Subcutaneous adipose tissue (tissue), 4 donors: ENCODE results near the gene FIS1. TPM values are rescaled to one million over a fixed set of nuclear protein-coding genes. Genes with fewer than 3 reads are reported as not detected.

ENCODE experiments used
- total RNA-seq, 4 donors: library from RNA; depleted of rRNA; stranded (reverse); fragments of >200 nt; gene quantifications; one replicate each; pipeline ENCODE4 v1.1.0, GENCODE V29; 2016
- TF ChIP-seq, protein P1 (sequence below): fragments of 450-650 bp; IDR thresholded peaks from one replicate; pipeline ENCODE4 v1.5.1; 2016; ENCODE audit warnings: low read depth, mild to moderate bottlenecking, control low read depth, antibody characterized with exemption, moderate library complexity

Gene FIS1
- total RNA-seq, 4 donors from 2014 or later, result 193 to 369 (median 258) TPM

DNA sequence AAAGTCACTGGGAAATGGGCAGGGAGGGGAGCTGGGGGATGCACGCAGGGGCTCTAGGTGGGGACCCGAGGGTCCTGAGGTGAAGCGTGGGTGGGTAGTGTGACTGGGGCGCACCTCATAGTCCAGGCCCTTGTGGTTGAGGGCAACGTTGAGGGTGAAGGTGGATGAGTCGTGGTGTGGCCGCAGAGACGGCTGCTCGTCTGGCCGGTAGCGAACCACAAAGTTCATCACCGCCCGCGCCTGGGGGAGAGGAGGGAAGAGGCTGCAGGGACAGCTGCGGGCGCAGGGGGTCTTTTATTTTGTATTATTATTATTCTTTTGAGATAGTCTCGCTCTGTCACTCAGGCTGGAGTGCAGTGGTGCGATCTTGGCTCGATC is 38.2 kb downstream of the FIS1 start:
- TF ChIP-seq, protein P1, sequence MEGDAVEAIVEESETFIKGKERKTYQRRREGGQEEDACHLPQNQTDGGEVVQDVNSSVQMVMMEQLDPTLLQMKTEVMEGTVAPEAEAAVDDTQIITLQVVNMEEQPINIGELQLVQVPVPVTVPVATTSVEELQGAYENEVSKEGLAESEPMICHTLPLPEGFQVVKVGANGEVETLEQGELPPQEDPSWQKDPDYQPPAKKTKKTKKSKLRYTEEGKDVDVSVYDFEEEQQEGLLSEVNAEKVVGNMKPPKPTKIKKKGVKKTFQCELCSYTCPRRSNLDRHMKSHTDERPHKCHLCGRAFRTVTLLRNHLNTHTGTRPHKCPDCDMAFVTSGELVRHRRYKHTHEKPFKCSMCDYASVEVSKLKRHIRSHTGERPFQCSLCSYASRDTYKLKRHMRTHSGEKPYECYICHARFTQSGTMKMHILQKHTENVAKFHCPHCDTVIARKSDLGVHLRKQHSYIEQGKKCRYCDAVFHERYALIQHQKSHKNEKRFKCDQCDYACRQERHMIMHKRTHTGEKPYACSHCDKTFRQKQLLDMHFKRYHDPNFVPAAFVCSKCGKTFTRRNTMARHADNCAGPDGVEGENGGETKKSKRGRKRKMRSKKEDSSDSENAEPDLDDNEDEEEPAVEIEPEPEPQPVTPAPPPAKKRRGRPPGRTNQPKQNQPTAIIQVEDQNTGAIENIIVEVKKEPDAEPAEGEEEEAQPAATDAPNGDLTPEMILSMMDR, result no peak

DNA sequence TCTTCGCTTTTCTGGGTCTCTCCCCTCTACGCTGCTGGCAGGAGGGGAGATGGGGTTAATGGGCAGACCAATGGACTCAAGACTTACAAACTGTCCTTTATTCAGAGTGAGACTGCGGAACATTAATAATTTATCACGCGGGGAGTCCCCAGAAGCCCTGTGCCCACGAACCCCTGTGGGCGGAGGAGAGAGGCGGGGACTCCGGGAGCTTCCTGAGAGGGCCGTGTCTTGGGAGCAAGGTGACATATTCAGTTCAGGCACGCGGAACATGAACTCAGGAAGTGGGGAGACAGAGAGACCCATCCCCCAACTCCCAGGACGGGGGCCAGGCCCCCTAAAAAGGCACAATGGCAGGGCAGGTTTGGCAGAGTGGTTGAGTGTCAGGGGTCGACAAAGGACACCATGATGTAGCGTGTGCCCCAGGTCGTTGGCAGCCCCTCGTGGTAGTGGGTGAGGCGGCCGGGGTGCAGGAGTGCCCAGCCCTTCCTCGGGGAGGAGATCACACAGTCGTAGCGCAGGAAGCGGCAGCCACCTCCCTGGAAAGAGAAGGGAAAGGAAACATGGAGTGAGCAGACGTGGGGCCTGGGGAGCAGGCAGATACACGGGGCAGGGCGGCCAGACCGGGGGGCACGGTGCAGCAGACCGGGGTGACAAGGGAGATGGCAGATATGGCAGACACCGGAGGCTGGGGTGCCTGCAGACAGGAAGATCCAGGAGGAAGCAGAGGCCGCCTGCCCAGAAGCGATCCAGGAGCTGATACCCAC is 38.8 kb downstream of the FIS1 start:
- TF ChIP-seq, protein P1, result no peak

- TF ChIP-seq, protein P1, result no peak
Measured at GRCh38 chr7:101202603-101202918, 42.3 kb downstream of the FIS1 start.

GRCh38 chr7:101201695-101202602 is 42.9 kb downstream of the FIS1 start:
- TF ChIP-seq, protein P1, result no peak

- TF ChIP-seq, protein P1, result no peak
Measured at GRCh38 chr7:101200862-101201599, 43.9 kb downstream of the FIS1 start, which contains the start of gene MOGAT3. TSS of gene MOGAT3 (minus strand) at chr7:101201036. CDS start at chr7:101200854, 182 bp downstream.

- TF ChIP-seq, protein P1, result no peak
Measured at GRCh38 chr7:101200504-101200861, 44.4 kb downstream of the FIS1 start.

- TF ChIP-seq, protein P1, result no peak
Measured at GRCh38 chr7:101198476-101198875, 46.4 kb downstream of the FIS1 start.
